HG03196 (cell line): ENCODE data around the gene GPBP1L1.
"Not testable (repeated sequence)": the region's sequence is repeated elsewhere in the genome, so short reads cannot be mapped to it uniquely, and the experiment has no call there.

Source experiments
- ATAC-seq: cut with Tn5 transposase; IDR thresholded peaks from one replicate; pipeline ENCODE4 v1.9.1; 2021; ENCODE audit not compliant: unreplicated experiment

Gene GPBP1L1

DNA sequence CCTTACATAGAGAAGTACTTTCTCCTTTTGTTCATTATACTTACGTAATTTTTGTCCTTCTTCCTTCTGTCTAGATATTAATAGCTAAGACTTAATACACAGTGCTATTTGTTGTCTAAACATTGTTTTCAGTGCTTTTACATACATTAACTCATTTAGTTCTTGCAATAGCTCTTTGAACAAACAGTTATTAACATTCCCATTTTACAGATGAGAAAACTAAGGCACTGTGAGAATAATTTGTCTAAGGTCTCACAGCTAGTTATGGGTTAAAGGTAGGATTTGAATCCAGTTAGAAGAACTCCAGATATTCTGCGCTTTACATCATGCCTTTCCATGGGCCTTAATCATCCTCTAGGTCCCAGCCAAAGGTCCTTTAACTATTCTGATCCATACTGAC lies 82.1 kb downstream of the GPBP1L1 start:
- ATAC-seq, result no peak

DNA sequence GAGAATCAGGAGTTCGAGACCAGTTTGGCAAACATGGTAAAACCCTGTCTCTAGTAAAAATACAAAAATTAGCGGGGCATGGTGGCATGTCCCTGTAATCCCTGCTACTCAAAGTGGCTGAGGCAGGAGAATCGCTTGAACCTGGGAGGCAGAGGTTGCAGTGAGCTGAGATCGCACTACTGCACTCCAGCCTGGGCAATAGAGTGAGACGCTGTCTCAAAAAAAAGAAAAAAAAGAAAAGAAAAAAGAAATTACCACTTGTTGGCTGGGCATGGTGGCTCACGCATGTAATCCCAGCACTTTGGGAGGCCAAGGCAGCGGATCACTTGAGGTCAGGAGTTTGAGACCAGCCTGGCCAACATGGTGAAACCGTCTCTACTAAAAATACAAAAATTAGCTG lies 89.6 kb downstream of the GPBP1L1 start:
- not testable (repeated sequence) for ATAC-seq

DNA sequence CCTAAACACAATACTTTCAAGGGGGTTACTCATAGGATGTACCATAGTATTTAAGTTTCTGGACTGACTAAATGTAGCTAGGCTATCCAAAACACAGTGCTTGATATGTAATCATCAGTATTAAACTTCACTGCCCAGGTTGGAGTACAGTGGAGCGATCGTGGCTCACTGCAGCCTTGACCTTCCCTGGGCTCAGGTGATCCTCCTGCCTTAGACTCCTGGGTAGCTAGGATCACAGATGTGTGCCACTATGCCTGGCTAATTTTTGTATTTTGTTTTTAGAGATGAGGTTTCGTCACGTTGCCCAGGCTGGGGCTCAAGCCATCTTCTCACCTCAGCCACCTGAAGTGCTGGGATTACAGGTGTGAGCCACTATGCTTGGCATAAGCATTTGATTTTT lies 91.9 kb downstream of the GPBP1L1 start:
- ATAC-seq, result no peak

DNA sequence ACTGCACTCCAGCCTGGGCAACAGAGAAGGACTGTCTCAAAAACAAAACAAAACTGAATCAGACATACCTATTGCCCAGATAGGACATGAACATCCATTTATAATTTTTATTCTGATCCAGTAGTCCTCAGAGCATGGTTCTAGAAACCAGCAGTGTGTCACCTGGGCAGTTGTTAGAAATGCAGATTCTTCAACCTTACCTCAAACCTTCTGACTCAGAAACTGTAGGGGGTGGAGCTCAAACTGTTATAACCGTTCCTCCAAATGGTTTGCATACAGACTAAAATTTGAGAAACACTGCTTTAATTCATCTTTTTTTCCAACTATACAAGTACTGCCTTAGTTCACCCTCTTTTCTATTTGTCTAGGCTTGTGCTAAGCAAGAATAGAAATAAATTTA lies 96.5 kb downstream of the GPBP1L1 start:
- no peak for ATAC-seq

DNA sequence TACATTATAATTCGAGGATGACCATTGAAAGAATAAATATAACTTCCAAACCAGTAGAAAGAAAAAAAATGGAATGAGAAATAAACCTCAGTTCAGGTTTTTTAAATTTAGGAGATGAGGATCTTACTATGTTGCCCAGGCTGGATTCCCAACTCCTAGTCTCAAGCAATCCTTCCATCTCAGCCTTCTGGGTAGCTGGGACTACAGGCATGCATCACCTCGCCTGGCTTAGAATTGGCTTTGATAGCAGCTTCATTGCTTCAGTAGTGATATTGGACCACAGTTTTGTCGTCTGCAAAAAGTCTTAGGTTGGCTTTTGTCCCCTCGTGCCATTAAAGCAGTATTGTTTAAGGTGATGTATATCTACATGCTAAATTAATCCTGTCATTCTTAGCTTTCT lies 99.6 kb downstream of the GPBP1L1 start:
- no peak for ATAC-seq

DNA sequence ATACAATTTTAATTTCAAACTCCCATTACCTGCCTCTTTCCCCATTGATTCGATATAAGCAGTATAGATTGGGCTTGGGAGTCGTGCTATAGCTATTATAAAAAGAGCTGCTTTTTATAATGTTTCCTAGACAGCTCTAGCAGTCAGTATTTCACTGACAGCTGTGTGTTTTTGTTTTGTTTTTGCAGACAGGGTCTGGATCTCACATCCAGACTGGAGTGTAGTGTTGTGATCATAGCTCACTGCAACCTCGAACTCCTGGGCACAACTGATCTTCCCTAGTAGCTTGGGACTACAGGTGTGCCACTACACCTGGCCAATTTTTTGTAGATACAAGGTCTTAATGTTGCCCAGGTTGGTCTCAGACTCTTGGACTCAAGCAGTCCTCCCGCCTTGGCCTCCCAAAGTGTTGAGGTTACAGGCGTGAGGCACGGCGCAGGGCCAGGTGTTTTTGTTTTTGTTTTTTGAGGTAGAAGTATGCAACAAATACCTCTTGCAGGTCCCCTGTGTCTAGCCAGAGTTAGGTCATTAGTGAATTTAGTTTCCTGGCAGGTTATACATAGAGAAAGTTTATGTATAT lies 100.7 kb downstream of the GPBP1L1 start:
- ATAC-seq, result no peak

DNA sequence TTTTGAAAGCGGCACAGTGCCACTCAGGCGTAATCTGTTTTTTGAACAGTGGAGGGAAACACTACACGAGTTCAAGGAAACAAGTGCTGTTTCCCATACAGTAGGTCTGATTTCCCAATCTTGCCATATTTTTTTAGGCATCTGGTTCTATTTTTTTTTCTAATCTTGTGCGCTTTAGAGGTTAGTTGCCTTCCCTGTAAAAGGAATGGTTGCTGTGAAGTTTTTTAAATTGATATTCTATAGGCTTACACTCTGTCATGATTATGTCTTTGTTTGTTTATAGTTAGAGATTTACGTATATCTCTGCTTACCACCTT lies 101.3 kb downstream of the GPBP1L1 start:
- no peak for ATAC-seq

DNA sequence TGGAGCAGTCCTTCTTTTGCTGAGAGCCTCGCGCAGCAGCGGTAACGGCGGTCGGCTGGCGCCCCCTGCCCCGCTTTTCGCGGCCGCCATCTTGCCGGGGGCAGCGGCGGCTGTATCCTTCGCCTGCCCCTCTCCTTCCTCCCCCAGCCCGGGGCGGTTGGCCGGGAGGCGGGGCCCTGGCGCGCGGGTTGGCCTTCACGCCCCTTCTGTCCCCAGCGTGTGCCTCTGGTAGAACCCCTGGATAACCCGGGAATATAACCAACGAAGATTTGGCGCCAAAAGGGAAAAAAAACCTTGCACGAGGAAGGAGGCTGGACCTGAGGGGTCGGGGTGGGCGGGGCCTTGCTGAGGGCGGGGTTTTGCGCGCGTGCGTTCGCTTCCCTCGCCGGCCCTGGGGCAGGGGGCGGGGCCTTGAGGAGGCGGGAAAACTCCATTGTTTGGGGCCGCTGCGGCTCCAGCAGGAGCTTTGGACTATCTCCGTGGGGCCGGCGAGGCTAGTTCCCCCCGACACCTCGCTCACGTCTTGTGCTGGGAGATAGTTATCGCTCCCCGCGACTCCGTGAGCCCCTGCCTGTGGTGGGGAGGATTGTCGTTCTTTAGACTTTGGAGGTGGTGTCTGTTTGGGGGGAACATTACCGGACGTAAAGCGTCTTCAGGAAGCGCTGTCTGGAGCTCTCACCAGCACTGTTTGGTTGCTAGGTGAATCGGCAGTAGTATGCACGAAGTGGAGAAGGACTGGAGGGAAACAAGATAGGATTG lies 101.8 kb downstream of the GPBP1L1 start:
- ATAC-seq, result peak; percentile 36

DNA sequence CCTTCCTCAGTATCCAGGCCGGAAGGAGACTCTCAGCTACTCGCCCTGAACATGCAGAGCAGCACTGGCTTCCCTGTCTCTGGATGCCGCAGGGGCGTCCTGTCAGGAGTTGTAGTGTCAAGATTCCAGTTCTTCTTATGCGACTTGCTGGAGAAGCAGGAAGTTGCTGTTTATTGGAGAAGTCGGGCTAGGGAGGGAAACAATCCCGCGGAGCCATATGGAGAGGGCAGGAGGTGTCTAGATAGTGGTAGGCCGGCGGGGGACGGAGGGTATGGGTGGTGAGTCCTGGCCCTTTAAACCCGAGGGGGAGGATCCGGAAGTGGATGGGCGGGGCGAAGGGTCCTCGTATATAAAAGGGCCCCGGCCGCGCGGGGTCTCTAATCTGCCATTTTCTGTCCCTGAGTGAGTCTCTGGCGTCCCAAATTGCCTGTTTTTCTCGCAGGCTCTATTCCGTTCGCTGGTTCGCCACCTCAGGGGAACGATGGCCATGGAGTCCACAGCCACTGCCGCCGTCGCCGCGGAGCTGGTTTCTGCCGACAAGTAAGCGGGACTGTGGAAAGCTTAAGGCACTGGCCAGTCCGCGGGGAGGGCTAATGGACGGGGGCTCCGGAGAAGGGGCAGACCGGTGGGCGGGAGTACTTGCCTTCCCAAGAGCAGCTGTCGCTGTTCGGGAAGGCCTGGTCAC lies 102.5 kb downstream of the GPBP1L1 start, which contains the start of gene NASP:
Gene NASP (plus strand): TSS at position 376 of the 685 bp plus-strand sequence. CDS start 106 bp downstream, at position 482.
- peak; percentile 59 for ATAC-seq

DNA sequence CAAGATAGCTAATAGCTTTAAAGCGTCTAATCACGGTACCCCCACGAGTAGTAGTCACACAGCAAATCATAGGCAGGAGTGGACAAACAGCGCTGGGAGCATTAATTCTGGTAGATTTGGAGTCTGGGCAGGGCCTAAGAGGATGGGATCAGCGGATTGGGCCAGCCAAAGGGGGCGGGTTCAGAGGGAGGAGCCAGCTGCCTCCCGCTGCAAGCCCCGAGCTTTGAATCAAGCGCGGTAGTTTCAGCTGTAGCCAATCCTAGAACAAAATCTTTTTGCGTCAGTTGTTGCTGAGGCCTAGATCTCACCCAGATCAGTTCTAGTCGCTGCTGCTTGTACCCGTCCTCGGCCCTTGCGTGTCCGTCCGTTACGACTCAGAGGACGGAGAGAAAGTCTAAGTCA lies 103.1 kb downstream of the GPBP1L1 start:
- ATAC-seq, result peak; percentile 75
